ENCODE results near the gene MCM5. TPM values are rescaled to one million over a fixed set of nuclear protein-coding genes. Genes with fewer than 3 reads are reported as not detected.
A peak's percentile ranks its signal among the peaks of the same experiment; 100 is the strongest.

MCM5 gene
- total RNA-seq, 3 donors from 2014 or later (not counting 1 experiment from before 2014, with no cell fraction given) = 59.3 to 73.8 (median 61.5) TPM

DNA sequence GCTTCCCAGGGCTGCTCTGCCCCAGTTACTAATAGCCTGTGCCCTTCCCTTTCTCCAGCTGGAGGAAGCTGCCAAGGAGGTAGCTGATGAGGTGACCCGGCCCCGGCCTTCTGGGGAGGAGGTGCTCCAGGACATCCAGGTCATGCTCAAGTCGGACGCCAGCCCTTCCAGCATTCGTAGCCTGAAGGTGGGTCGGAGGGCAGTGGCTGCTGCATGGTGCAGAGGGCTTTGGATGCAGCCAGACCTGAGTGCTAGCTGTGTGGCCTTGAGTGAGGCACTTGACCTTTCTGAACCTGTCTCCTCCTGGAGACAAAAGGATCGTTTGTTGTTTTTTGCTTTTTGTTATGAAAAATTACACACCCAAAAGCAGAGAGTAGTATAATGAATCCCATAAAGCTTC, 3.4 kb downstream of the MCM5 start:
- Histone ChIP-seq H3K27me3 (ENCODE audit: control insufficient read depth, insufficient read depth, low read length) (no peaks in the 10 kb centered on the region), H3K4me3 (ENCODE audit: low read length) (no peak overlapping the region), H3K4me1 (ENCODE audit: control insufficient read depth, insufficient read depth, low read length) (peaks cover 27% of the 10 kb centered on the region), H3K36me3 (ENCODE audit: control insufficient read depth, insufficient read depth, low read length) (peaks cover 45% of the 10 kb centered on the region), H3K27ac (ENCODE audit: low read length) (no peak overlapping the region), H3K9me3 (ENCODE audit: control insufficient read depth, insufficient read depth, low read length) (no peaks in the 10 kb centered on the region)
- H3K4me3 Mint-ChIP-seq = no peak overlapping the region
- H3K36me3 Mint-ChIP-seq = no peaks in the 10 kb centered on the region
- no peak overlapping the region for H3K27ac Mint-ChIP-seq
- intact Hi-C loops (cut with micrococcal nuclease) = no loop called here
- no peaks in the 10 kb centered on the region for H3K9me3 Mint-ChIP-seq
- 89% methylated on average over 6 of the region's 7 CpGs for WGBS (ENCODE audit: insufficient coverage)
- peaks cover 19 to 23% of the 10 kb centered on the region in 2 donors for H3K4me1 Mint-ChIP-seq
- DNase-seq = no peak
- ATAC-seq = no peak
- no peaks in the 10 kb centered on the region for H3K27me3 Mint-ChIP-seq (ENCODE audit: low read depth in 2 of 2)
- TF ChIP-seq, protein P1, sequence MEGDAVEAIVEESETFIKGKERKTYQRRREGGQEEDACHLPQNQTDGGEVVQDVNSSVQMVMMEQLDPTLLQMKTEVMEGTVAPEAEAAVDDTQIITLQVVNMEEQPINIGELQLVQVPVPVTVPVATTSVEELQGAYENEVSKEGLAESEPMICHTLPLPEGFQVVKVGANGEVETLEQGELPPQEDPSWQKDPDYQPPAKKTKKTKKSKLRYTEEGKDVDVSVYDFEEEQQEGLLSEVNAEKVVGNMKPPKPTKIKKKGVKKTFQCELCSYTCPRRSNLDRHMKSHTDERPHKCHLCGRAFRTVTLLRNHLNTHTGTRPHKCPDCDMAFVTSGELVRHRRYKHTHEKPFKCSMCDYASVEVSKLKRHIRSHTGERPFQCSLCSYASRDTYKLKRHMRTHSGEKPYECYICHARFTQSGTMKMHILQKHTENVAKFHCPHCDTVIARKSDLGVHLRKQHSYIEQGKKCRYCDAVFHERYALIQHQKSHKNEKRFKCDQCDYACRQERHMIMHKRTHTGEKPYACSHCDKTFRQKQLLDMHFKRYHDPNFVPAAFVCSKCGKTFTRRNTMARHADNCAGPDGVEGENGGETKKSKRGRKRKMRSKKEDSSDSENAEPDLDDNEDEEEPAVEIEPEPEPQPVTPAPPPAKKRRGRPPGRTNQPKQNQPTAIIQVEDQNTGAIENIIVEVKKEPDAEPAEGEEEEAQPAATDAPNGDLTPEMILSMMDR (IDR thresholded peaks at IDR 0.05) = no peak

DNA sequence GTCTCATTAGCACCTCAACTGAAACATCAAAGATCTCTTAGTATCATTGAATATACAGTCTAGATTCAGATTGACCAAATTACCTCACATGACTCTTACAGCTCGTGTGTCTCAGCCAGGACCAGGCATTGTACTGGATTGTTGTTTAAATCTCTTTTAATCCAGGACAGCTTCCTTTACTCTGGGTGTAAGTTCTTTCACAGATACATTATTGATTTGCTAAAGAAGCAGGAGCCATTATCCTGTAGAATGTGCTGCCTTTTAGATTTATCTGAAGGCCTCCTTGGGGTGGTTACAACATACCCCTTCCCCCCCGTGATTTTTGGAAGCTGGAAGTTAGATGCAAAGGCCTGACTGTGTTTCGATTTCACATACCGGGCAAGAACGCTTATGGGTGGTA, 4.2 kb downstream of the MCM5 start:
- ATAC-seq (no peak), DNase-seq (no peak)
- WGBS (ENCODE audit: insufficient coverage) = 100% methylated on average over 2 of the region's 5 CpGs
- peaks cover 50% of the 10 kb centered on the region for H3K36me3 ChIP-seq (ENCODE audit: control insufficient read depth, insufficient read depth, low read length)
- Mint-ChIP-seq H3K4me3 (peak overlapping the region; percentile 6), H3K27me3 (ENCODE audit: low read depth in 2 of 2) (no peaks in the 10 kb centered on the region), H3K4me1 (peaks cover 19 to 23% of the 10 kb centered on the region in 2 donors), H3K27ac (no peak overlapping the region), H3K9me3 (no peaks in the 10 kb centered on the region), H3K36me3 (no peaks in the 10 kb centered on the region)
- peaks cover 23% of the 10 kb centered on the region for H3K4me1 ChIP-seq (ENCODE audit: control insufficient read depth, insufficient read depth, low read length)
- H3K9me3 ChIP-seq (ENCODE audit: control insufficient read depth, insufficient read depth, low read length) = no peaks in the 10 kb centered on the region
- no peaks in the 10 kb centered on the region for H3K27me3 ChIP-seq (ENCODE audit: control insufficient read depth, insufficient read depth, low read length)
- intact Hi-C loops (cut with micrococcal nuclease) = no loop called here
- no peak overlapping the region for H3K4me3 ChIP-seq (ENCODE audit: low read length)
- TF ChIP-seq, protein P1 (IDR thresholded peaks at IDR 0.05) = no peak
- no peak overlapping the region for H3K27ac ChIP-seq (ENCODE audit: low read length)

DNA sequence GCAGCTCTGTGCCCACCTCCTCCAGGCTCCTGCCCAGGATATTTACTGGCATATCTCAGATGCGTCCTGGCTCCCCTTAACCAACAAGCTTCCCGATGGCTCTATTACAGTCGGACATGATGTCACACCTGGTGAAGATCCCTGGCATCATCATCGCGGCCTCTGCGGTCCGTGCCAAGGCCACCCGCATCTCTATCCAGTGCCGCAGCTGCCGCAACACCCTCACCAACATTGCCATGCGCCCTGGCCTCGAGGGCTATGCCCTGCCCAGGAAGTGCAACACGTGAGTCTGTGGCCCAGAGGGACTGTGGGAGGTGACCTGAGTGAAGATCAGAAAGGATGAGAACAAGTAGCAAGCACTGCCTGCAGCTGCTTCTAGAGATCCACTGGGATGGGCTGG, 6.5 kb downstream of the MCM5 start:
- intact Hi-C loops (cut with micrococcal nuclease) = no loop called here
- DNase-seq = no peak
- no peaks in the 10 kb centered on the region for H3K9me3 Mint-ChIP-seq
- Histone ChIP-seq H3K4me3 (ENCODE audit: low read length) (no peak overlapping the region), H3K9me3 (ENCODE audit: control insufficient read depth, insufficient read depth, low read length) (no peaks in the 10 kb centered on the region), H3K27me3 (ENCODE audit: control insufficient read depth, insufficient read depth, low read length) (no peaks in the 10 kb centered on the region), H3K4me1 (ENCODE audit: control insufficient read depth, insufficient read depth, low read length) (peaks cover 28% of the 10 kb centered on the region), H3K27ac (ENCODE audit: low read length) (no peak overlapping the region), H3K36me3 (ENCODE audit: control insufficient read depth, insufficient read depth, low read length) (peaks cover 70% of the 10 kb centered on the region)
- no peak for ATAC-seq
- 90% methylated on average over 13 of the region's 13 CpGs for WGBS (ENCODE audit: insufficient coverage)
- no peak overlapping the region for H3K4me3 Mint-ChIP-seq
- peaks cover 9 to 23% of the 10 kb centered on the region in 2 donors for H3K4me1 Mint-ChIP-seq
- H3K27me3 Mint-ChIP-seq (ENCODE audit: low read depth in 2 of 2) = no peaks in the 10 kb centered on the region
- H3K27ac Mint-ChIP-seq = no peak overlapping the region
- peaks cover 7% of the 10 kb centered on the region for H3K36me3 Mint-ChIP-seq
- TF ChIP-seq, protein P1 (IDR thresholded peaks at IDR 0.05) = no peak

GRCh38 chr22:35407362-35407761, 7.4 kb downstream of the MCM5 start:
- DNase-seq (no peak), ATAC-seq (no peak)
- Mint-ChIP-seq H3K4me3 (no peak overlapping the region), H3K27ac (peak overlapping the region in 1 of 2 donors; percentile 5), H3K9me3 (no peaks in the 10 kb centered on the region), H3K36me3 (peaks cover 15% of the 10 kb centered on the region), H3K27me3 (ENCODE audit: low read depth in 2 of 2) (no peaks in the 10 kb centered on the region), H3K4me1 (peaks cover 6 to 27% of the 10 kb centered on the region in 2 donors)
- H3K27ac ChIP-seq (ENCODE audit: low read length) = no peak overlapping the region
- TF ChIP-seq, protein P1 (IDR thresholded peaks at IDR 0.05) = no peak
- H3K9me3 ChIP-seq (ENCODE audit: control insufficient read depth, insufficient read depth, low read length) = no peaks in the 10 kb centered on the region
- WGBS (ENCODE audit: insufficient coverage) = 92% methylated on average over 6 of the region's 7 CpGs
- peaks cover 30% of the 10 kb centered on the region for H3K4me1 ChIP-seq (ENCODE audit: control insufficient read depth, insufficient read depth, low read length)
- H3K4me3 ChIP-seq (ENCODE audit: low read length) = no peak overlapping the region
- no peaks in the 10 kb centered on the region for H3K27me3 ChIP-seq (ENCODE audit: control insufficient read depth, insufficient read depth, low read length)
- intact Hi-C loops (cut with micrococcal nuclease) = no loop called here
- H3K36me3 ChIP-seq (ENCODE audit: control insufficient read depth, insufficient read depth, low read length) = peaks cover 79% of the 10 kb centered on the region
